Lower lobe of right lung (tissue), 2 donors: ENCODE measurements around the gene ALDH3A1. TPM values are rescaled to one million over a fixed set of nuclear protein-coding genes. Genes with fewer than 3 reads are reported as not detected.
A peak's percentile ranks its signal among the peaks of the same experiment; 100 is the strongest.

Experiments
- ATAC-seq, 2 donors: fragments of 200-7000 bp; cut with Tn5 transposase; one replicate each; pipeline ENCODE4 v1.9.1; 2020 to 2022; ENCODE audit warnings: mild to moderate bottlenecking in 2 of 2, moderate library complexity in 2 of 2
- DNase-seq: peaks from one replicate; pipeline ENCODE4 v3.0.0-alpha.2; 2020
- H3K27ac ChIP-seq: fragments of 200-600 bp; one replicate; pipeline ENCODE4 v1.8.0; 2022
- H3K27me3 ChIP-seq: fragments of 200-600 bp; one replicate; pipeline ENCODE4 v1.8.0; 2022; ENCODE audit warnings: low read depth
- H3K36me3 ChIP-seq: fragments of 200-600 bp; one replicate; pipeline ENCODE4 v1.8.0; 2022; ENCODE audit warnings: mild to moderate bottlenecking
- H3K4me1 ChIP-seq: fragments of 200-600 bp; one replicate; pipeline ENCODE4 v1.8.0; 2022
- H3K4me3 ChIP-seq: fragments of 200-600 bp; one replicate; pipeline ENCODE4 v1.8.0; 2022; ENCODE audit warnings: mild to moderate bottlenecking
- H3K9me3 ChIP-seq: fragments of 200-600 bp; one replicate; pipeline ENCODE4 v1.8.0; 2022
- CTCF ChIP-seq: fragments of 200-600 bp; IDR thresholded peaks from one replicate; pipeline ENCODE4 v1.8.0; 2022; ENCODE audit warnings: antibody characterized with exemption, mild to moderate bottlenecking
- intact Hi-C: fragments of 100-400 bp; cut with DNase I; formaldehyde crosslinking; loops from one replicate; pipeline ENCODE4 v1.11.0; 2022
- total RNA-seq: library from RNA; stranded (reverse); fragmentation: NEBNext Ultra II Directional; extraction: Animal tissue kit (Norgen Biotek cat#: 25700); gene quantifications from one replicate; pipeline ENCODE4 v1.2.1, GENCODE V29; 2021
- donor health status: DM: no; HTN: yes; CAD: no; lungs with severe emphysema.

ALDH3A1 gene
- total RNA-seq, 1 donor from 2014 or later: 6.7 TPM

DNA sequence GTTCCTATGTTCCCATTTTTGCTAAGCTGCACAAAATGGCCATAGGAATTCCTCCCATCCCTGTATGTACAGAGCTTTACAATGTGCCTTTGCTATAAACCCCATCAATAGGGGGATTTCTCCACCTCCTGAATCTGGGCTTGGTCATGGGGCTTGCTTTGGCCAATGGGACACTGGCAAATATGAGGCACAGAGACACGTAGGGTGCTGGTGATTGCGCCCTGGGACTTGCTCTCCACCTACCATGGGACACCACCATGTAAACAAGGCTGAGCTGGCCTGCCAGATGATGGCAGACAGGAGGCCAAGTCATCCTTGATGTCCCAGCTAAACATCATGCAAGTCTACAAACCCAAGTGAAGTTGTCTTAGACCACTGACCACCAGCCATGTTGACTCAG lies 15.3 kb upstream of the ALDH3A1 start:
- peaks cover 8% of the 10 kb centered on the region for H3K4me1 ChIP-seq
- H3K9me3 ChIP-seq: no peaks in the 10 kb centered on the region
- DNase-seq: no peak
- ATAC-seq: no peak
- no peaks in the 10 kb centered on the region for H3K36me3 ChIP-seq
- H3K27me3 ChIP-seq: no peaks in the 10 kb centered on the region
- no peak overlapping the region for H3K4me3 ChIP-seq
- intact Hi-C loops: no loop called here
- no peak for TF ChIP-seq CTCF
- no peak overlapping the region for H3K27ac ChIP-seq

DNA sequence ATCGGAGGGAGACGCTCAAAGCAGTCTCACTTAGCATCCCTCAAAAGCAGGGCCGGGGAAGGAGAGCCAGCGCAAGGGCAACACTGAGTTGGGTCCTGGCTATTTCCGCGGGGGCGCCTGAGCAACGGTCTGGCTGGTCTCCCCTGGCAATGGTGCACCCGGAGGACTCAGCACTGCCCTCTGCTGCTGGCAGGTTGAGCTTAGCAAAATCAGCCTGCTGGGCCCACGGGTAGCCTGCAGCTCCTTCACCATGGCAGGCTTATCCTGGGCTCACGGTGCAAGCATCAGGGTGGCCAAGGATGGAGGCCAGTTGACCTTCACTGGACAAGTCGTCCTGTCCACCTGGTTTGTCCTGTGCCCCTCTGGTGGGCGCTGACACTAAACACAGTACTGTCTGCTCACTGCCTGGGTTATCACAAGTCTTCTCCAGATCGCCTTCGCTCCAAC lies 14.4 kb upstream of the ALDH3A1 start:
- Histone ChIP-seq H3K36me3 (no peaks in the 10 kb centered on the region), H3K9me3 (no peaks in the 10 kb centered on the region), H3K4me3 (no peak overlapping the region), H3K4me1 (peaks cover 8% of the 10 kb centered on the region), H3K27me3 (no peaks in the 10 kb centered on the region), H3K27ac (no peak overlapping the region)
- peak; percentile 82 for DNase-seq
- ATAC-seq: peak; percentile 83 to 84
- peak; percentile 79 for TF ChIP-seq CTCF
- intact Hi-C loops: no loop called here

DNA sequence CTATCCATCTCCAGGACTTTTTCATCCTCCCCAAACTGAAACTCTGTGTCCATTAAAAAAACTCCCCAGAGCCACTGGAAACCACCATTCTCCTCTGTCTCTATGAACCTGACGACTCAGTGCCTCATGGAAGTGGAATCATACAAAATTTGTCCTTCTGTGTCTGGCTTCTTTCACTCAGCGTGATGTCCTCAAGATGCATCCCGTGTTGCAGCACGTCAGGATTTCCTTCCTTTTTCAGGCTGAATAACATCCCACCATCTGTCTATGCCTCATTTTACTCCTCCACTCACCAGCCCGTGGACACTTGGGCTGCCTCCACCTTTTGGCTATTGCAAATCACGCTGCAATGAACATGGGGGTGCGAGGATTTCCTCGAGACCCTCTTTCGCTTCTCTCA lies 12.6 kb upstream of the ALDH3A1 start:
- H3K4me1 ChIP-seq: no peaks in the 10 kb centered on the region
- TF ChIP-seq CTCF: no peak
- no peak overlapping the region for H3K27ac ChIP-seq
- intact Hi-C loops: no loop called here
- no peaks in the 10 kb centered on the region for H3K9me3 ChIP-seq
- H3K27me3 ChIP-seq: no peaks in the 10 kb centered on the region
- H3K4me3 ChIP-seq: no peak overlapping the region
- no peak for ATAC-seq
- DNase-seq: no peak
- no peaks in the 10 kb centered on the region for H3K36me3 ChIP-seq

GRCh38 chr17:19759568-19760549 lies 11.8 kb upstream of the ALDH3A1 start:
- ATAC-seq (no peak), DNase-seq (no peak)
- Histone ChIP-seq H3K4me1 (no peaks in the 10 kb centered on the region), H3K36me3 (no peaks in the 10 kb centered on the region), H3K9me3 (no peaks in the 10 kb centered on the region), H3K27me3 (no peaks in the 10 kb centered on the region), H3K4me3 (no peak overlapping the region), H3K27ac (no peak overlapping the region)
- no peak for TF ChIP-seq CTCF
- intact Hi-C loops: no loop called here

- intact Hi-C loops: no loop called here
- Histone ChIP-seq H3K27ac (no peak overlapping the region), H3K9me3 (no peaks in the 10 kb centered on the region), H3K4me1 (peaks cover 13% of the 10 kb centered on the region), H3K27me3 (no peaks in the 10 kb centered on the region), H3K4me3 (no peak overlapping the region), H3K36me3 (no peaks in the 10 kb centered on the region)
- no peak for TF ChIP-seq CTCF
- DNase-seq: no peak
- no peak for ATAC-seq
Measured at GRCh38 chr17:19757536-19758180, 9.6 kb upstream of the ALDH3A1 start.
